ENCODE results near the gene ZFHX3.

- TF ChIP-seq EZH2 (IDR thresholded peaks at IDR 0.05; ENCODE audit: insufficient read depth, poor library complexity, severe bottlenecking) (no peak), EZH2phosphoT487 (IDR thresholded peaks at IDR 0.05; ENCODE audit: insufficient read depth, low read depth) (no peak)
Measured at GRCh38 chr16:72970656-72971055, 77.3 kb downstream of the ZFHX3 start.

Data from GM23248 (cell line).